Measurements from ENCODE around the gene MELK.

Gene MELK

GRCh38 chr9:36664806-36665205, 92.1 kb downstream of the MELK start:
- H3K4me3 ChIP-seq (ENCODE audit: low read depth, low read length) = no peak overlapping the region
- DNase-seq (ENCODE audit: low read depth) = no peak
- in situ Hi-C loops (cut with HindIII; ENCODE audit: low sequenced_read_pairs) = no loop called here
- TF ChIP-seq CTCF (IDR thresholded peaks at IDR 0.05; ENCODE audit: low read depth, low read length, missing control alignments) = no peak

DNA sequence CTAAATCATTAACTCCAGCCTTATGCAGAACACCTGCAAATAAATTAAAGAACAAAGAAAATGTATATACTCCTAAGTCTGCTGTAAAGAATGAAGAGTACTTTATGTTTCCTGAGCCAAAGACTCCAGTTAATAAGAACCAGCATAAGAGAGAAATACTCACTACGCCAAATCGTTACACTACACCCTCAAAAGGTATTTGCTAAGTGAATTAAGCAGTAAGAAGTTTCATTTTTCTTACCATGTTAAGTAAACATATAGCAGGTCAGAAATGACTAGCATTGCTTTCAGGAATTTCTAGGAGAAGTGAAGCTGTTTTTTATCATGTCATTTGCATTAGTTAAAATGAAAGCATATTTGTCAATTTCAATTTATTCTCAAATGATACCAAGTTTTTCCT, 92.7 kb downstream of the MELK start:
- H3K4me3 ChIP-seq (ENCODE audit: low read depth, low read length) = no peak overlapping the region
- in situ Hi-C loops (cut with HindIII; ENCODE audit: low sequenced_read_pairs) = no loop called here
- TF ChIP-seq CTCF (IDR thresholded peaks at IDR 0.05; ENCODE audit: low read depth, low read length, missing control alignments) = no peak
- DNase-seq (ENCODE audit: low read depth) = no peak

DNA sequence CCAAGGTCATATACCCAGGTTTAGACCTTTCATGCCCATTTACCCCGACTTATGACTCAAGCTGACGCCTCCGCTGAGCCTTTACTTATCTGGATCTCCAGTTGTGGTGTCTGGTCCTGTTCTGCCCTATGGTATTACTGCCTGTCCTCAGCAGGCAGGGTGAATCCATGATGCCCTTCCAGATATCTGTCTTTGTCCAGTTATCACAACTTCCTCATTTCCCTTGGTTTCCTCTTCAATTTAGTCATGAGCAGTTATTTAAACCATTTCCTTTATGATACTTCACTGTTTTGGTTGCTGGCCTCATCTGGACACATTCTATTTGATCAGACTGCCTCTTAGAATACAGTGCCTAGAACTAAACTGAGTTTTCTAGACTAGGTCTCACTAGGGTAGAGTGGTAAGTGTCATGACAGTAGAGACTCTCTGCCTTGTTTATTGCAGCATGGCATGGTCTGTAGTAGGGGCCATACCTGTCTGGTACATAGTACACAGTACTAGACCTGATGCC, 93.3 kb downstream of the MELK start:
- in situ Hi-C loops (cut with HindIII; ENCODE audit: low sequenced_read_pairs) = no loop called here
- H3K4me3 ChIP-seq (ENCODE audit: low read depth, low read length) = no peak overlapping the region
- DNase-seq (ENCODE audit: low read depth) = no peak
- TF ChIP-seq CTCF (IDR thresholded peaks at IDR 0.05; ENCODE audit: low read depth, low read length, missing control alignments) = no peak

DNA sequence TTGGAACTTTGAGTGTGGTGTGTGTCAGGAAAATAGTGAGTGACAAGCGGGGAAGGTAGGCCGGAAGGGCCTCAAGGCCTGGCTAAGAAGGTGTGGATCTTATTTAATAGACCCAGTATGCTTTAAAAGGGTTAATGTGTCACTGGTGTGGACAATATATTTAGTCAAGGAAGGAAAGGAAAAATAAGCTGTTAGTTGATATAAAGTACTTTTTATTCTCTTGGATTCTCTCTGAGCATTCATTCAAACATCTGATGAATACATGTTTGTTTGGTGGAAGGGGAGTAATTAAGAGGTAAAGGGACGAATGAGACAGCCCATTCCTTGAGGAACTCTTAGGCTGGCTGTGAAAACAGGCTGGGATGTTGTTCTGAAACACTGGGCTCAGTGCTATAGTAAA, 98.9 kb downstream of the MELK start:
- DNase-seq (ENCODE audit: low read depth) = no peak
- in situ Hi-C loops (cut with HindIII; ENCODE audit: low sequenced_read_pairs) = no loop called here
- no peak for TF ChIP-seq CTCF (IDR thresholded peaks at IDR 0.05; ENCODE audit: low read depth, low read length, missing control alignments)
- no peak overlapping the region for H3K4me3 ChIP-seq (ENCODE audit: low read depth, low read length)

GRCh38 chr9:36676091-36676490, 103.4 kb downstream of the MELK start:
- in situ Hi-C loops (cut with HindIII; ENCODE audit: low sequenced_read_pairs) = no loop called here
- TF ChIP-seq CTCF (IDR thresholded peaks at IDR 0.05; ENCODE audit: low read depth, low read length, missing control alignments) = no peak
- H3K4me3 ChIP-seq (ENCODE audit: low read depth, low read length) = no peak overlapping the region
- DNase-seq (ENCODE audit: low read depth) = no peak

DNA sequence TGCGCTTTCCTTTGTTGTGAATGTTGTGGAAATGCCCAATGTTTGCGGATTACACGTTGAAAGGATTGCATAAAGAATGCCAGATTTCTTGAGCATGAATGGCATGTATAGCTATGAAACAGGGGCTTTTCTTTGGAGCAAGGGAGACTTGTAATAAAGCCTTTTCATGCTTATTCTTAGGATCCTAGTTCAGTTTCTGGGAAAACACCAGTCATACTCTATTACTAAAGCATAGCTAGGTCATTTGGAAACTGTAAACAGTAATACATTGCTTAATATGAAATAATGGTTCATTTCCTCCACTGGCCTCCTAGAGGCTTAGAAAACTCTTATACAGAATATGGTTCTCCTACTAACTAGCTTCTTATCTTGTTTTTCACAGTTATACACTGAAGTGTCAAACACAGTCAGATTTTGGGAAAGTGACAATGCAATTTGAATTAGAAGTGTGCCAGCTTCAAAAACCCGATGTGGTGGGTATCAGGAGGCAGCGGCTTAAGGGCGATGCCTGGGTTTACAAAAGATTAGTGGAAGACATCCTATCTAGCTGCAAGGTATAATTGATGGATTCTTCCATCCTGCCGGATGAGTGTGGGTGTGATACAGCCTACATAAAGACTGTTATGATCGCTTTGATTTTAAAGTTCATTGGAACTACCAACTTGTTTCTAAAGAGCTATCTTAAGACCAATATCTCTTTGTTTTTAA, 104.2 kb downstream of the MELK start:
- no peak for TF ChIP-seq CTCF (IDR thresholded peaks at IDR 0.05; ENCODE audit: low read depth, low read length, missing control alignments)
- H3K4me3 ChIP-seq (ENCODE audit: low read depth, low read length) = no peak overlapping the region
- in situ Hi-C loops (cut with HindIII; ENCODE audit: low sequenced_read_pairs) = no loop called here
- no peak for DNase-seq (ENCODE audit: low read depth)

Measured in astrocyte of the cerebellum (primary cell).